ENCODE measurements around the gene FPGS. TPM values are rescaled to one million over a fixed set of nuclear protein-coding genes. Genes with fewer than 3 reads are reported as not detected.

FPGS gene
- total and polyA plus RNA-seq, 2 of the 4 experiments (the other 2 are of a cell fraction): 43.9 to 75.7 TPM

- CTCF ChIA-PET: no interaction called here
- H3K4me3 ChIP-seq (ENCODE audit: insufficient read depth, low read depth, low read length): no peak overlapping the region
- no peaks in the 10 kb centered on the region for H3K9me3 ChIP-seq (ENCODE audit: control insufficient read depth, insufficient read depth, low read length)
- no peak overlapping the region for H2AK5ac ChIP-seq (ENCODE audit: low read depth, low read length)
- no peak overlapping the region for H4K8ac ChIP-seq (ENCODE audit: low read depth in 2 of 2, low read length in 2 of 2)
- dilution Hi-C loops (cut with HindIII; ENCODE audit: low sequenced_read_pairs, unreplicated experiment) (no loop called here), in situ Hi-C loops (cut with MboI; ENCODE audit: low sequenced_read_pairs) (no loop called here), intact Hi-C loops (cut with micrococcal nuclease) (no loop called here)
- peaks cover 6% of the 10 kb centered on the region; the same call in 1 of the 2 replicates for H4K20me1 ChIP-seq (ENCODE audit: insufficient read depth, low read length)
- H4K91ac ChIP-seq (ENCODE audit: insufficient read depth, low read depth, low read length): no peak overlapping the region
- no peak overlapping the region for H3K4me2 ChIP-seq (ENCODE audit: low read depth, low read length)
- no peak overlapping the region for H3K23ac ChIP-seq (ENCODE audit: low read depth, low read length)
- H3K9ac ChIP-seq (ENCODE audit: low read depth, low read length): no peak overlapping the region
- no peaks in the 10 kb centered on the region for H3K79me1 ChIP-seq (ENCODE audit: low read depth in 1 of 2, low read length in 2 of 2)
- no peak overlapping the region for H2BK15ac ChIP-seq (ENCODE audit: low read depth, low read length)
- no peaks in the 10 kb centered on the region for H3K36me3 ChIP-seq (ENCODE audit: control insufficient read depth, insufficient read depth, low read length)
- H4K5ac ChIP-seq (ENCODE audit: low read depth, low read length): no peak overlapping the region
- no peak for DNase-seq
- H2BK120ac ChIP-seq (ENCODE audit: low read depth, low read length): no peak overlapping the region
- H2AFZ ChIP-seq (replicated peaks; ENCODE audit: low read length, poor library complexity): no peak overlapping the region
- POLR2A ChIA-PET (ENCODE audit: unreplicated experiment): no interaction called here
- ATAC-seq (ENCODE audit: low read depth): no peak
- H3K27ac ChIP-seq (ENCODE audit: insufficient read depth, low read length): no peak overlapping the region
- no peak overlapping the region for H3K18ac ChIP-seq (ENCODE audit: low read depth, low read length)
- H3K9me1 ChIP-seq (ENCODE audit: insufficient read depth, low read length): peaks cover 3% of the 10 kb centered on the region; the same call in 1 of the 2 replicates
- no CpG with 5 or more reads among the region's 8 CpGs for WGBS, 2 experiments (ENCODE audit: extremely low coverage in 2 of 2, insufficient read length in 1 of 2)
- TF ChIP-seq RFX5 (IDR thresholded peaks at IDR 0.05; ENCODE audit: low read depth, low read length) (no peak), BHLHE40 (IDR thresholded peaks at IDR 0.05; ENCODE audit: low read depth, low read length) (no peak), CEBPB (IDR thresholded peaks at IDR 0.05; ENCODE audit: low read depth, low read length) (no peak), MAFK (IDR thresholded peaks at IDR 0.05; ENCODE audit: low read depth, low read length) (no peak), NFE2L2 (IDR thresholded peaks at IDR 0.05; ENCODE audit: low read depth, low read length) (no peak), CTCF (conservative IDR thresholded peaks at IDR 0.05; ENCODE audit: low read depth, low read length) (no peak), CHD1 (IDR thresholded peaks at IDR 0.05; ENCODE audit: low read depth, low read length) (no peak), FOS (IDR thresholded peaks at IDR 0.05; ENCODE audit: low read depth, low read length) (no peak), USF2 (IDR thresholded peaks at IDR 0.05; ENCODE audit: low read depth, low read length) (no peak)
- BruUV-seq (replicated peaks): no TSS peak
- H2AK9ac ChIP-seq (replicated peaks; ENCODE audit: low read depth, low read length, poor library complexity): no peak overlapping the region
- no peak overlapping the region for H2BK20ac ChIP-seq (ENCODE audit: low read depth, low read length)
- H3K56ac ChIP-seq (ENCODE audit: extremely low read depth, insufficient read depth, low read length): no peak overlapping the region
- H3K4ac ChIP-seq (ENCODE audit: low read depth, low read length): no peak overlapping the region
- no peak overlapping the region for H2BK5ac ChIP-seq (ENCODE audit: low read depth, low read length, poor library complexity, severe bottlenecking)
- no peaks in the 10 kb centered on the region for H3K4me1 ChIP-seq (ENCODE audit: control insufficient read depth, insufficient read depth, low read length)
- H3K27me3 ChIP-seq (ENCODE audit: control insufficient read depth, insufficient read depth, low read length): peaks cover 59% of the 10 kb centered on the region
- no peak overlapping the region for H3K14ac ChIP-seq (replicated peaks; ENCODE audit: low read depth, low read length)
Measured at GRCh38 chr9:127753622-127754021, 49.1 kb upstream of the FPGS start.
